Neural progenitor cell (in vitro differentiated cells): ENCODE results near the gene USP7.

Source experiments
- EZH2 ChIP-seq: fragments of 200-600 bp; sonication (generic); IDR thresholded peaks from 2 replicates; pipeline ENCODE4 v1.6.1; 2017; ENCODE audit warnings: antibody characterized with exemption, mild to moderate bottlenecking, moderate library complexity
- EZH2phosphoT487 ChIP-seq: fragments of 200-600 bp; sonication (generic); IDR thresholded peaks from 2 replicates; pipeline ENCODE4 v1.6.1; 2017; ENCODE audit warnings: antibody characterized with exemption
- TF ChIP-seq, protein P1 (sequence below): fragments of 200-600 bp; sonication (generic); IDR thresholded peaks from 2 replicates; pipeline ENCODE4 v1.5.1; 2017; ENCODE audit warnings: antibody characterized with exemption, mild to moderate bottlenecking

DNA sequence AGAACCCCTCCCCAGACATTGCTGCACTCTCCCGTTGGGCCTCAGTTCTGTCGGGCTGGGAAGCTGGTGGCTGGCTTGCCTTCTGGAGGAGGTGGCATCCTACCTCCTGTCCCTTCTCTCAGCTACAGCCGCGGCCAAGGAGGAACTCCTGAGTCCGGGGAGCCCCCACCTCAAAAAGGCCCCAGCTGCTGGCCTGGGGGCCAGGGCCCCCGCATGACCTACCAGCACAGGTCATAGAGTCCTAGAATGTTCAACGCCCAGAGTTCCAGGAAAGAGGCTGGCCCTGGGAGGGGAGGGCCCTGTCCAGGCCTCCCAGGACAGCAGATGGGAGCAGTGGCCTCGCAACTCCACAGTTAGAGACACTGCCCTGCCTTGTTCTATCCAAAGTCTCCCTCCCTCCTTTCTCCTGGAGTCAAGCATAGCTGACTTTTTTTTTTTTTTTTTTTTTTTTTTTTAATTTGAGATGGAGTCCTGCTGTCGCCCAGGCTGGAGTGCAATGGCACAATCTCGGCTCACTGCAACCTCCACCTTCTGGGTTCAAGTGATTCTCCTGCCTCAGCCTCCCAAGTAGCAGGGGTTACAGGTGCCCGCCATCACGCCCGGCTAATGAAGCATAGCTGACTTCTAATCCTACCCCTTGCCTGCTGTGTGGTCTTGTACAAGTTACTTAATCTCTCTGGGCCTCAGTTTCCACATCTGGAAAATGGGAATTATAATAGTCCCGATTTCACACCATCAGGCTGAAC is 102.0 kb downstream of the USP7 start:
- TF ChIP-seq, protein P1, sequence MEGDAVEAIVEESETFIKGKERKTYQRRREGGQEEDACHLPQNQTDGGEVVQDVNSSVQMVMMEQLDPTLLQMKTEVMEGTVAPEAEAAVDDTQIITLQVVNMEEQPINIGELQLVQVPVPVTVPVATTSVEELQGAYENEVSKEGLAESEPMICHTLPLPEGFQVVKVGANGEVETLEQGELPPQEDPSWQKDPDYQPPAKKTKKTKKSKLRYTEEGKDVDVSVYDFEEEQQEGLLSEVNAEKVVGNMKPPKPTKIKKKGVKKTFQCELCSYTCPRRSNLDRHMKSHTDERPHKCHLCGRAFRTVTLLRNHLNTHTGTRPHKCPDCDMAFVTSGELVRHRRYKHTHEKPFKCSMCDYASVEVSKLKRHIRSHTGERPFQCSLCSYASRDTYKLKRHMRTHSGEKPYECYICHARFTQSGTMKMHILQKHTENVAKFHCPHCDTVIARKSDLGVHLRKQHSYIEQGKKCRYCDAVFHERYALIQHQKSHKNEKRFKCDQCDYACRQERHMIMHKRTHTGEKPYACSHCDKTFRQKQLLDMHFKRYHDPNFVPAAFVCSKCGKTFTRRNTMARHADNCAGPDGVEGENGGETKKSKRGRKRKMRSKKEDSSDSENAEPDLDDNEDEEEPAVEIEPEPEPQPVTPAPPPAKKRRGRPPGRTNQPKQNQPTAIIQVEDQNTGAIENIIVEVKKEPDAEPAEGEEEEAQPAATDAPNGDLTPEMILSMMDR = no peak
- no peak for TF ChIP-seq EZH2
- no peak for TF ChIP-seq EZH2phosphoT487
